ENCODE results near the gene KIAA2012. TPM values are rescaled to one million over a fixed set of nuclear protein-coding genes. Genes with fewer than 3 reads are reported as not detected.

The KIAA2012 gene
- total RNA-seq, 2 donors from 2014 or later, result 0.74 TPM; not detected in 1

GRCh38 chr2:202113571-202114142 lies 40.6 kb downstream of the KIAA2012 start:
- no peak for TF ChIP-seq POLR2A (IDR thresholded peaks at IDR 0.05)
- peak; percentile 66 for TF ChIP-seq POLR2AphosphoS5 (IDR thresholded peaks at IDR 0.05)
- no peaks in the 10 kb centered on the region for H3K36me3 ChIP-seq
- DNase-seq (ENCODE audit: low spot score), result peak; percentile 49
- no peak overlapping the region for H3K27ac ChIP-seq
- no peaks in the 10 kb centered on the region for H3K27me3 ChIP-seq (replicated peaks; ENCODE audit: insufficient read depth)
- 37% methylated on average over 6 of the region's 6 CpGs for WGBS
- H3K9me3 ChIP-seq, result no peaks in the 10 kb centered on the region
- H3K4me3 ChIP-seq, result no peak overlapping the region
- H3K4me1 ChIP-seq (replicated peaks), result no peaks in the 10 kb centered on the region
- intact Hi-C loops (cut with DNase I), result no loop called here

- WGBS, result 96% methylated on average over 1 of the region's 1 CpG
- Histone ChIP-seq H3K27ac (no peak overlapping the region), H3K9me3 (no peaks in the 10 kb centered on the region), H3K4me3 (no peak overlapping the region), H3K4me1 (replicated peaks) (no peaks in the 10 kb centered on the region), H3K36me3 (no peaks in the 10 kb centered on the region), H3K27me3 (replicated peaks; ENCODE audit: insufficient read depth) (no peaks in the 10 kb centered on the region)
- intact Hi-C loops (cut with DNase I), result no loop called here
- TF ChIP-seq POLR2A (IDR thresholded peaks at IDR 0.05) (no peak), POLR2AphosphoS5 (IDR thresholded peaks at IDR 0.05) (no peak), CTCF (IDR thresholded peaks at IDR 0.05) (no peak)
- no peak for DNase-seq (ENCODE audit: low spot score)
Measured at GRCh38 chr2:202114291-202114690, 41.2 kb downstream of the KIAA2012 start.

- TF ChIP-seq POLR2AphosphoS5 (IDR thresholded peaks at IDR 0.05) (no peak), POLR2A (IDR thresholded peaks at IDR 0.05) (no peak), CTCF (IDR thresholded peaks at IDR 0.05) (no peak)
- WGBS, result 86% methylated on average over 1 of the region's 1 CpG
- intact Hi-C loops (cut with DNase I), result no loop called here
- H3K27ac ChIP-seq, result no peak overlapping the region
- no peaks in the 10 kb centered on the region for H3K27me3 ChIP-seq (replicated peaks; ENCODE audit: insufficient read depth)
- no peaks in the 10 kb centered on the region for H3K36me3 ChIP-seq
- H3K9me3 ChIP-seq, result no peaks in the 10 kb centered on the region
- no peak overlapping the region for H3K4me3 ChIP-seq
- no peaks in the 10 kb centered on the region for H3K4me1 ChIP-seq (replicated peaks)
- DNase-seq (ENCODE audit: low spot score), result no peak
Measured at GRCh38 chr2:202114795-202115194, 41.7 kb downstream of the KIAA2012 start.

GRCh38 chr2:202115479-202115971 lies 42.5 kb downstream of the KIAA2012 start:
- intact Hi-C loops (cut with DNase I), result no loop called here

GRCh38 chr2:202116691-202117090 lies 43.6 kb downstream of the KIAA2012 start:
- no peaks in the 10 kb centered on the region for H3K4me1 ChIP-seq (replicated peaks)
- 86% methylated on average over 1 of the region's 1 CpG for WGBS
- intact Hi-C loops (cut with DNase I), result no loop called here
- no peak overlapping the region for H3K27ac ChIP-seq
- DNase-seq (ENCODE audit: low spot score), result no peak
- H3K9me3 ChIP-seq, result no peaks in the 10 kb centered on the region
- H3K4me3 ChIP-seq, result no peak overlapping the region
- H3K36me3 ChIP-seq, result no peaks in the 10 kb centered on the region
- no peak for TF ChIP-seq POLR2AphosphoS5 (IDR thresholded peaks at IDR 0.05)
- TF ChIP-seq CTCF (IDR thresholded peaks at IDR 0.05), result no peak
- TF ChIP-seq POLR2A (IDR thresholded peaks at IDR 0.05), result no peak
- H3K27me3 ChIP-seq (replicated peaks; ENCODE audit: insufficient read depth), result no peaks in the 10 kb centered on the region

More at GRCh38 chr2:202115479-202115971, 42.5 kb downstream of the KIAA2012 start:
- no peak for DNase-seq (ENCODE audit: low spot score)
- Histone ChIP-seq H3K36me3 (no peaks in the 10 kb centered on the region), H3K27me3 (replicated peaks; ENCODE audit: insufficient read depth) (no peaks in the 10 kb centered on the region), H3K4me3 (no peak overlapping the region), H3K9me3 (no peaks in the 10 kb centered on the region), H3K4me1 (replicated peaks) (no peaks in the 10 kb centered on the region), H3K27ac (peak overlapping the region in 1 of 2 donors; percentile 52)
- 13% methylated on average over 1 of the region's 1 CpG for WGBS
- no peak for TF ChIP-seq POLR2A (IDR thresholded peaks at IDR 0.05)
- TF ChIP-seq POLR2AphosphoS5 (IDR thresholded peaks at IDR 0.05), result no peak

- H3K27me3 ChIP-seq (replicated peaks; ENCODE audit: insufficient read depth), result no peaks in the 10 kb centered on the region
- no peak overlapping the region for H3K4me3 ChIP-seq
- no peaks in the 10 kb centered on the region for H3K4me1 ChIP-seq (replicated peaks)
- intact Hi-C loops (cut with DNase I), result no loop called here
- no peak overlapping the region for H3K27ac ChIP-seq
- no peak for DNase-seq (ENCODE audit: low spot score)
- TF ChIP-seq POLR2A (IDR thresholded peaks at IDR 0.05), result no peak
- H3K36me3 ChIP-seq, result no peaks in the 10 kb centered on the region
- whole genome bisulfite sequencing, result 79% methylated on average over 1 of the region's 1 CpG
- H3K9me3 ChIP-seq, result no peaks in the 10 kb centered on the region
Measured at GRCh38 chr2:202118168-202118567, 45.1 kb downstream of the KIAA2012 start.

All from prostate gland (tissue), 2 donors.